HepG2 (cell line): ENCODE measurements around the gene PIP4K2C. TPM values are rescaled to one million over a fixed set of nuclear protein-coding genes. Genes with fewer than 3 reads are reported as not detected.

Experiments
- BCL6 ChIP-seq: IDR thresholded peaks from 2 replicates; pipeline ENCODE4 v1.6.1; 2016; ENCODE audit warnings: missing genetic modification reagents, missing compliant biosample characterization
- KLF9 ChIP-seq: IDR thresholded peaks from 2 replicates; pipeline ENCODE4 v1.6.1; 2016; ENCODE audit warnings: low read depth
- MTA3 ChIP-seq: sonication (generic); formaldehyde crosslinking; IDR thresholded peaks from 2 replicates; pipeline ENCODE4 v1.4.0; 2020; ENCODE audit warnings: missing genetic modification reagents
- RFXAP ChIP-seq: sonication (generic); formaldehyde crosslinking; IDR thresholded peaks from 2 replicates; pipeline ENCODE4 v1.4.0; 2020; ENCODE audit warnings: missing genetic modification reagents, borderline replicate concordance
- SAP130 ChIP-seq: IDR thresholded peaks from 2 replicates; pipeline ENCODE4 v1.6.1; 2016; ENCODE audit warnings: low read depth
- SATB2 ChIP-seq: sonication (generic); formaldehyde crosslinking; IDR thresholded peaks from 2 replicates; pipeline ENCODE4 v1.5.0; 2020; ENCODE audit warnings: missing genetic modification reagents
- ZMYM4 ChIP-seq: sonication (generic); formaldehyde crosslinking; IDR thresholded peaks from 2 replicates; pipeline ENCODE4 v1.8.1; 2023; ENCODE audit warnings: mild to moderate bottlenecking, missing genetic modification reagents
- ZNF572 ChIP-seq: sonication (generic); formaldehyde crosslinking; IDR thresholded peaks from 2 replicates; pipeline ENCODE4 v1.5.1; 2020; ENCODE audit warnings: mild to moderate bottlenecking, missing genetic modification reagents
- ZNF607 ChIP-seq: sonication (generic); formaldehyde crosslinking; IDR thresholded peaks from 2 replicates; pipeline ENCODE4 v1.5.1; 2020; ENCODE audit warnings: missing genetic modification reagents, mild to moderate bottlenecking, borderline replicate concordance
- polyA plus RNA-seq, 8 experiments: library from polyadenylated mRNA; depleted of rRNA in 3 of 8; stranded (reverse) in 7 of 8; unstranded in 1 of 8; fragments of >200 nt; fragmentation: Illumina TruSeq in 4 of 8; extraction: Trizol in 4 of 8; gene quantifications; 2 replicates each; pipeline versions ENCODE4 v1.2.1 to v1.2.3, GENCODE V29; 2011 to 2016; ENCODE audit warnings: low read depth in 4 of 8, missing spikeins in 1 of 8, mixed read lengths in 1 of 8; ENCODE audit not compliant: insufficient read depth in 1 of 8
- total RNA-seq, 5 experiments: library from RNA; depleted of rRNA; stranded (reverse); fragments of >200 nt; fragmentation: Illumina TruSeq; extraction: Trizol; gene quantifications; 2 replicates each; pipeline ENCODE4 v1.2.3, GENCODE V29; 2016; ENCODE audit warnings: low read depth in 1 of 5
- TF ChIP-seq, protein P1 (sequence below): sonication (generic); formaldehyde crosslinking; IDR thresholded peaks from 2 replicates; pipeline ENCODE4 v1.8.0; 2023; ENCODE audit warnings: mild to moderate bottlenecking, missing genetic modification reagents
- TF ChIP-seq, protein P2 (sequence below): sonication (generic); formaldehyde crosslinking; IDR thresholded peaks from 2 replicates; pipeline ENCODE4 v1.5.0; 2020; ENCODE audit warnings: mild to moderate bottlenecking, missing genetic modification reagents
- TF ChIP-seq, protein P3 (sequence below): sonication (generic); formaldehyde crosslinking; IDR thresholded peaks from 2 replicates; pipeline ENCODE4 v1.4.0; 2020; ENCODE audit warnings: missing genetic modification reagents, borderline replicate concordance
- TF ChIP-seq, protein P4 (sequence below): IDR thresholded peaks from 2 replicates; pipeline ENCODE4 v1.6.1; 2016; ENCODE audit warnings: mild to moderate bottlenecking
- TF ChIP-seq, protein P5 (sequence below): sonication (generic); formaldehyde crosslinking; IDR thresholded peaks from 2 replicates; pipeline ENCODE4 v1.5.0; 2020; ENCODE audit warnings: mild to moderate bottlenecking, missing genetic modification reagents, moderate library complexity
- TF ChIP-seq, protein P6 (sequence below): sonication (generic); formaldehyde crosslinking; IDR thresholded peaks from 2 replicates; pipeline ENCODE4 v1.8.1; 2023; ENCODE audit warnings: missing genetic modification reagents, inconsistent platforms, borderline replicate concordance

Gene PIP4K2C
- total and polyA plus RNA-seq, 2 of the 13 experiments (the other 11 are each of a cell fraction or from before 2014, with no cell fraction given): 23.3 to 26.4 TPM

DNA sequence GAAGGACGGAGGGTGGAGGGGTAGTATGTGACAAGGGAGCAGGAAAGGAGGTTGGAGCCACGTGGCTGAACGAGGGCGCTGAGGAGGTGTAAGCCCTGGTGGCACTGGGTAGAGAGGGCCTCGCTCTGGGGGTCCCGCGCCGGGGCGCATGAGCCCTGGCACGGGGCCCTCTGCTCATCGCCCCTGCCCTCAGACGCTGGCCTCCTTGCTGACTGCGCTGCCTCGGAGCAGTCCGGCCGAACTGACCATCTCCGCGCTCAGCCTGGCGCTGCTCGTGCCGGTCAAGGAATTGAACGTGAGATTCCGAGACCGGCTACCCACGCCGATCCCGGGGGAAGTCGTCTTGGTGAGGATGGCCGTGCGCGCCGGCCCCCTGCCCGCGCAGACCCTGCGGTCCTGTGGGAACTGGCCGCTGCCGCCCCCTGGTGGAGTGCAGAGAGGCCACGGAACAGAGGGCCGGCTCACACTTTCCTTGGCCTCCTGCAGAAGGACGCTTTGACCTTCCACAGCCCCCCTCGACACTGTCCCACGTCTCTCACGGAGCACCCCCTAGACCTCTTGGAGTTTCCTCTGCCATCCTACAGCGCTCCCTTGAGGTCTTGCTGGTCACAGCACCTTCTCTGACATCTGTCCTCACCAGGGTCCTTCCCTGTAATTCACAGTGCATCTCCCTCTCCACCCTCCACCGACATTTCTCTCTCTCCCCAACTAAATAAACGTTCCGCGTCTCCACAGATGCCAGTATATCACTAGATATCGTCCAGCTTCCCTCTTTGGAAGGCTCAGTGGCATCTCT is 30.7 kb downstream of the PIP4K2C start (continued):
- TF ChIP-seq, protein P1, sequence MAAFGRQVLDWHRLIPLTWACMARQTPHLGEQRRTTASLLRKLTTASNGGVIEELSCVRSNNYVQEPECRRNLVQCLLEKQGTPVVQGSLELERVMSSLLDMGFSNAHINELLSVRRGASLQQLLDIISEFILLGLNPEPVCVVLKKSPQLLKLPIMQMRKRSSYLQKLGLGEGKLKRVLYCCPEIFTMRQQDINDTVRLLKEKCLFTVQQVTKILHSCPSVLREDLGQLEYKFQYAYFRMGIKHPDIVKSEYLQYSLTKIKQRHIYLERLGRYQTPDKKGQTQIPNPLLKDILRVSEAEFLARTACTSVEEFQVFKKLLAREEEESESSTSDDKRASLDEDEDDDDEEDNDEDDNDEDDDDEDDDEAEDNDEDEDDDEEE: 0 out of 2 replicates have a peak, but pooled peaks have one; percentile 78
- TF ChIP-seq, protein P2, sequence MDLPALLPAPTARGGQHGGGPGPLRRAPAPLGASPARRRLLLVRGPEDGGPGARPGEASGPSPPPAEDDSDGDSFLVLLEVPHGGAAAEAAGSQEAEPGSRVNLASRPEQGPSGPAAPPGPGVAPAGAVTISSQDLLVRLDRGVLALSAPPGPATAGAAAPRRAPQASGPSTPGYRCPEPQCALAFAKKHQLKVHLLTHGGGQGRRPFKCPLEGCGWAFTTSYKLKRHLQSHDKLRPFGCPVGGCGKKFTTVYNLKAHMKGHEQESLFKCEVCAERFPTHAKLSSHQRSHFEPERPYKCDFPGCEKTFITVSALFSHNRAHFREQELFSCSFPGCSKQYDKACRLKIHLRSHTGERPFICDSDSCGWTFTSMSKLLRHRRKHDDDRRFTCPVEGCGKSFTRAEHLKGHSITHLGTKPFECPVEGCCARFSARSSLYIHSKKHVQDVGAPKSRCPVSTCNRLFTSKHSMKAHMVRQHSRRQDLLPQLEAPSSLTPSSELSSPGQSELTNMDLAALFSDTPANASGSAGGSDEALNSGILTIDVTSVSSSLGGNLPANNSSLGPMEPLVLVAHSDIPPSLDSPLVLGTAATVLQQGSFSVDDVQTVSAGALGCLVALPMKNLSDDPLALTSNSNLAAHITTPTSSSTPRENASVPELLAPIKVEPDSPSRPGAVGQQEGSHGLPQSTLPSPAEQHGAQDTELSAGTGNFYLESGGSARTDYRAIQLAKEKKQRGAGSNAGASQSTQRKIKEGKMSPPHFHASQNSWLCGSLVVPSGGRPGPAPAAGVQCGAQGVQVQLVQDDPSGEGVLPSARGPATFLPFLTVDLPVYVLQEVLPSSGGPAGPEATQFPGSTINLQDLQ: no peak
- no peak for TF ChIP-seq SATB2
- TF ChIP-seq, protein P3, sequence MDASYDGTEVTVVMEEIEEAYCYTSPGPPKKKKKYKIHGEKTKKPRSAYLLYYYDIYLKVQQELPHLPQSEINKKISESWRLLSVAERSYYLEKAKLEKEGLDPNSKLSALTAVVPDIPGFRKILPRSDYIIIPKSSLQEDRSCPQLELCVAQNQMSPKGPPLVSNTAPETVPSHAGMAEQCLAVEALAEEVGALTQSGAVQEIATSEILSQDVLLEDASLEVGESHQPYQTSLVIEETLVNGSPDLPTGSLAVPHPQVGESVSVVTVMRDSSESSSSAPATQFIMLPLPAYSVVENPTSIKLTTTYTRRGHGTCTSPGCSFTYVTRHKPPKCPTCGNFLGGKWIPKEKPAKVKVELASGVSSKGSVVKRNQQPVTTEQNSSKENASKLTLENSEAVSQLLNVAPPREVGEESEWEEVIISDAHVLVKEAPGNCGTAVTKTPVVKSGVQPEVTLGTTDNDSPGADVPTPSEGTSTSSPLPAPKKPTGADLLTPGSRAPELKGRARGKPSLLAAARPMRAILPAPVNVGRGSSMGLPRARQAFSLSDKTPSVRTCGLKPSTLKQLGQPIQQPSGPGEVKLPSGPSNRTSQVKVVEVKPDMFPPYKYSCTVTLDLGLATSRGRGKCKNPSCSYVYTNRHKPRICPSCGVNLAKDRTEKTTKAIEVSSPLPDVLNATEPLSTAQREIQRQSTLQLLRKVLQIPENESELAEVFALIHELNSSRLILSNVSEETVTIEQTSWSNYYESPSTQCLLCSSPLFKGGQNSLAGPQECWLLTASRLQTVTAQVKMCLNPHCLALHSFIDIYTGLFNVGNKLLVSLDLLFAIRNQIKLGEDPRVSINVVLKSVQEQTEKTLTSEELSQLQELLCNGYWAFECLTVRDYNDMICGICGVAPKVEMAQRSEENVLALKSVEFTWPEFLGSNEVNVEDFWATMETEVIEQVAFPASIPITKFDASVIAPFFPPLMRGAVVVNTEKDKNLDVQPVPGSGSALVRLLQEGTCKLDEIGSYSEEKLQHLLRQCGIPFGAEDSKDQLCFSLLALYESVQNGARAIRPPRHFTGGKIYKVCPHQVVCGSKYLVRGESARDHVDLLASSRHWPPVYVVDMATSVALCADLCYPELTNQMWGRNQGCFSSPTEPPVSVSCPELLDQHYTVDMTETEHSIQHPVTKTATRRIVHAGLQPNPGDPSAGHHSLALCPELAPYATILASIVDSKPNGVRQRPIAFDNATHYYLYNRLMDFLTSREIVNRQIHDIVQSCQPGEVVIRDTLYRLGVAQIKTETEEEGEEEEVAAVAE (CRISPR knock-in tag): no peak
- peak; percentile 36; the same call in 1 of the 2 replicates for TF ChIP-seq RFXAP (CRISPR knock-in tag)
- no peak for TF ChIP-seq MTA3 (CRISPR knock-in tag)
- TF ChIP-seq, protein P4, sequence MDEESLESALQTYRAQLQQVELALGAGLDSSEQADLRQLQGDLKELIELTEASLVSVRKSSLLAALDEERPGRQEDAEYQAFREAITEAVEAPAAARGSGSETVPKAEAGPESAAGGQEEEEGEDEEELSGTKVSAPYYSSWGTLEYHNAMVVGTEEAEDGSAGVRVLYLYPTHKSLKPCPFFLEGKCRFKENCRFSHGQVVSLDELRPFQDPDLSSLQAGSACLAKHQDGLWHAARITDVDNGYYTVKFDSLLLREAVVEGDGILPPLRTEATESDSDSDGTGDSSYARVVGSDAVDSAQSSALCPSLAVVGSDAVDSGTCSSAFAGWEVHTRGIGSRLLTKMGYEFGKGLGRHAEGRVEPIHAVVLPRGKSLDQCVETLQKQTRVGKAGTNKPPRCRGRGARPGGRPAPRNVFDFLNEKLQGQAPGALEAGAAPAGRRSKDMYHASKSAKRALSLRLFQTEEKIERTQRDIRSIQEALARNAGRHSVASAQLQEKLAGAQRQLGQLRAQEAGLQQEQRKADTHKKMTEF (CRISPR knock-in tag): 0 out of 2 replicates have a peak, but pooled peaks have one; percentile 22
- TF ChIP-seq SAP130 (CRISPR knock-in tag): peak; percentile 30; the same call in 1 of the 2 replicates
- TF ChIP-seq KLF9 (CRISPR knock-in tag): no peak
- TF ChIP-seq, protein P5, sequence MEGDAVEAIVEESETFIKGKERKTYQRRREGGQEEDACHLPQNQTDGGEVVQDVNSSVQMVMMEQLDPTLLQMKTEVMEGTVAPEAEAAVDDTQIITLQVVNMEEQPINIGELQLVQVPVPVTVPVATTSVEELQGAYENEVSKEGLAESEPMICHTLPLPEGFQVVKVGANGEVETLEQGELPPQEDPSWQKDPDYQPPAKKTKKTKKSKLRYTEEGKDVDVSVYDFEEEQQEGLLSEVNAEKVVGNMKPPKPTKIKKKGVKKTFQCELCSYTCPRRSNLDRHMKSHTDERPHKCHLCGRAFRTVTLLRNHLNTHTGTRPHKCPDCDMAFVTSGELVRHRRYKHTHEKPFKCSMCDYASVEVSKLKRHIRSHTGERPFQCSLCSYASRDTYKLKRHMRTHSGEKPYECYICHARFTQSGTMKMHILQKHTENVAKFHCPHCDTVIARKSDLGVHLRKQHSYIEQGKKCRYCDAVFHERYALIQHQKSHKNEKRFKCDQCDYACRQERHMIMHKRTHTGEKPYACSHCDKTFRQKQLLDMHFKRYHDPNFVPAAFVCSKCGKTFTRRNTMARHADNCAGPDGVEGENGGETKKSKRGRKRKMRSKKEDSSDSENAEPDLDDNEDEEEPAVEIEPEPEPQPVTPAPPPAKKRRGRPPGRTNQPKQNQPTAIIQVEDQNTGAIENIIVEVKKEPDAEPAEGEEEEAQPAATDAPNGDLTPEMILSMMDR (CRISPR knock-in tag): peak; percentile 98
- TF ChIP-seq BCL6: 0 out of 2 replicates have a peak, but pooled peaks have one; percentile 10
- TF ChIP-seq ZMYM4: 0 out of 2 replicates have a peak, but pooled peaks have one; percentile 30
- peak; percentile 81; the same call in 1 of the 2 replicates for TF ChIP-seq ZNF607 (CRISPR knock-in tag)
- TF ChIP-seq, protein P6, sequence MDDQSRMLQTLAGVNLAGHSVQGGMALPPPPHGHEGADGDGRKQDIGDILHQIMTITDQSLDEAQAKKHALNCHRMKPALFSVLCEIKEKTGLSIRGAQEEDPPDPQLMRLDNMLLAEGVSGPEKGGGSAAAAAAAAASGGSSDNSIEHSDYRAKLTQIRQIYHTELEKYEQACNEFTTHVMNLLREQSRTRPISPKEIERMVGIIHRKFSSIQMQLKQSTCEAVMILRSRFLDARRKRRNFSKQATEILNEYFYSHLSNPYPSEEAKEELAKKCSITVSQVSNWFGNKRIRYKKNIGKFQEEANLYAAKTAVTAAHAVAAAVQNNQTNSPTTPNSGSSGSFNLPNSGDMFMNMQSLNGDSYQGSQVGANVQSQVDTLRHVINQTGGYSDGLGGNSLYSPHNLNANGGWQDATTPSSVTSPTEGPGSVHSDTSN: no peak
- TF ChIP-seq ZNF572 (CRISPR knock-in tag): no peak
